T1000 (cell line): ENCODE measurements around the gene ATOH8.

Experiments used
- DNase-seq: peaks from one replicate; lab custom pipeline; 2025; ENCODE audit warnings: mixed read lengths; lab: John Stamatoyannopoulos, UW

The ATOH8 gene

GRCh38 chr2:85786865-85787264, 33.1 kb downstream of the ATOH8 start:
- DNase-seq, result no peak

GRCh38 chr2:85787282-85787980, 33.6 kb downstream of the ATOH8 start:
- no peak for DNase-seq

GRCh38 chr2:85787981-85788340, 34.2 kb downstream of the ATOH8 start:
- DNase-seq, result no peak

- no peak for DNase-seq
These were observed 34.8 kb downstream of the ATOH8 start for GRCh38 chr2:85788603-85789002.

GRCh38 chr2:85789271-85789670, 35.5 kb downstream of the ATOH8 start:
- no peak for DNase-seq

- no peak for DNase-seq
These were observed 36.2 kb downstream of the ATOH8 start for GRCh38 chr2:85790032-85790431.

- no peak for DNase-seq
These were observed 36.9 kb downstream of the ATOH8 start for GRCh38 chr2:85790499-85791188.

- DNase-seq, result no peak
These were observed 38.1 kb downstream of the ATOH8 start for GRCh38 chr2:85791704-85792565.

- DNase-seq, result peak; percentile 11
These were observed 39.1 kb downstream of the ATOH8 start for GRCh38 chr2:85792783-85793441.

GRCh38 chr2:85793584-85793983, 39.8 kb downstream of the ATOH8 start:
- DNase-seq, result no peak

- DNase-seq, result no peak
These were observed 40.2 kb downstream of the ATOH8 start for GRCh38 chr2:85794038-85794441.

GRCh38 chr2:85794491-85795121, 40.8 kb downstream of the ATOH8 start:
- DNase-seq, result no peak

- no peak for DNase-seq
These were observed 41.7 kb downstream of the ATOH8 start for GRCh38 chr2:85795331-85796045.

GRCh38 chr2:85796046-85796340, 42.2 kb downstream of the ATOH8 start:
- DNase-seq, result no peak

GRCh38 chr2:85796341-85797262, 42.8 kb downstream of the ATOH8 start:
- no peak for DNase-seq

GRCh38 chr2:85797263-85797660, 43.5 kb downstream of the ATOH8 start:
- no peak for DNase-seq

GRCh38 chr2:85797921-85798320, 44.1 kb downstream of the ATOH8 start:
- no peak for DNase-seq

GRCh38 chr2:85799215-85799956, 45.6 kb downstream of the ATOH8 start:
- no peak for DNase-seq

GRCh38 chr2:85800586-85800985, 46.8 kb downstream of the ATOH8 start:
- no peak for DNase-seq

- no peak for DNase-seq
These were observed 48.1 kb downstream of the ATOH8 start for GRCh38 chr2:85801871-85802270.
